ENCODE data around the gene TAF5L.

DNA sequence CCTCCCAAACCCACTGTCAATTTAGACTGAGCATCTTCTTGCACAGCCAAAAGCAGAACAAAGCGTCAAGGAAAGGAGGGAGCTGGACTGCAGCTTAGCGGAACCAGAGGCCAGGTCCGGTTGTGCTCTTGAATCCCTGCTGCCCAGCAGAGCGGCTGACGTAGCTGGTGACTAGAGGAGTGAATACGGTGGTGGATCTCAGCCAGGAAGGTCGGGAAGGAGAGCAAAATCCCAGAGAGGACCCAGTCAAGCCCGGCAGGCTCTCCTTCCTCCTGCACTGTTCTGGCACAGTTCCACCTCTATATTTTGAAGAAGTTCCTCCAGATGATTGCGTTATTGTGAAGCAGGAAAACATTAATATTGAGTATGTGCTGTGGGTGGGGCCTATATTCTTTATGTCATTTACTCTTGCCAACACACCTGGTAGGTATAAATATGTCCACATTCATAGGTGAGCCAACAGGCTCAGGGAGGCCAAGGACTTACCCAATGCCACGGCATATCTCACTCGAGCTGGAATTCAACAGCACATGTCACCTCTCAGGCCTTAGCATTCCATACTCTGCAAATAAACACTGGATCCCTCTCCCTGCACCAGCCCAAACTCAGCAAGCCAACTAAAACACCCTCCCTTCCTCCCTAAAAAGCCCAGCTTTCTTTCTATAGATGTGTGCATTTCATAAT, 43.8 kb downstream of the TAF5L start:
- TF ChIP-seq, protein P1, sequence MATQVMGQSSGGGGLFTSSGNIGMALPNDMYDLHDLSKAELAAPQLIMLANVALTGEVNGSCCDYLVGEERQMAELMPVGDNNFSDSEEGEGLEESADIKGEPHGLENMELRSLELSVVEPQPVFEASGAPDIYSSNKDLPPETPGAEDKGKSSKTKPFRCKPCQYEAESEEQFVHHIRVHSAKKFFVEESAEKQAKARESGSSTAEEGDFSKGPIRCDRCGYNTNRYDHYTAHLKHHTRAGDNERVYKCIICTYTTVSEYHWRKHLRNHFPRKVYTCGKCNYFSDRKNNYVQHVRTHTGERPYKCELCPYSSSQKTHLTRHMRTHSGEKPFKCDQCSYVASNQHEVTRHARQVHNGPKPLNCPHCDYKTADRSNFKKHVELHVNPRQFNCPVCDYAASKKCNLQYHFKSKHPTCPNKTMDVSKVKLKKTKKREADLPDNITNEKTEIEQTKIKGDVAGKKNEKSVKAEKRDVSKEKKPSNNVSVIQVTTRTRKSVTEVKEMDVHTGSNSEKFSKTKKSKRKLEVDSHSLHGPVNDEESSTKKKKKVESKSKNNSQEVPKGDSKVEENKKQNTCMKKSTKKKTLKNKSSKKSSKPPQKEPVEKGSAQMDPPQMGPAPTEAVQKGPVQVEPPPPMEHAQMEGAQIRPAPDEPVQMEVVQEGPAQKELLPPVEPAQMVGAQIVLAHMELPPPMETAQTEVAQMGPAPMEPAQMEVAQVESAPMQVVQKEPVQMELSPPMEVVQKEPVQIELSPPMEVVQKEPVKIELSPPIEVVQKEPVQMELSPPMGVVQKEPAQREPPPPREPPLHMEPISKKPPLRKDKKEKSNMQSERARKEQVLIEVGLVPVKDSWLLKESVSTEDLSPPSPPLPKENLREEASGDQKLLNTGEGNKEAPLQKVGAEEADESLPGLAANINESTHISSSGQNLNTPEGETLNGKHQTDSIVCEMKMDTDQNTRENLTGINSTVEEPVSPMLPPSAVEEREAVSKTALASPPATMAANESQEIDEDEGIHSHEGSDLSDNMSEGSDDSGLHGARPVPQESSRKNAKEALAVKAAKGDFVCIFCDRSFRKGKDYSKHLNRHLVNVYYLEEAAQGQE (IDR thresholded peaks at IDR 0.05; ENCODE audit: unreplicated experiment), result no peak
- TF ChIP-seq, protein P2, sequence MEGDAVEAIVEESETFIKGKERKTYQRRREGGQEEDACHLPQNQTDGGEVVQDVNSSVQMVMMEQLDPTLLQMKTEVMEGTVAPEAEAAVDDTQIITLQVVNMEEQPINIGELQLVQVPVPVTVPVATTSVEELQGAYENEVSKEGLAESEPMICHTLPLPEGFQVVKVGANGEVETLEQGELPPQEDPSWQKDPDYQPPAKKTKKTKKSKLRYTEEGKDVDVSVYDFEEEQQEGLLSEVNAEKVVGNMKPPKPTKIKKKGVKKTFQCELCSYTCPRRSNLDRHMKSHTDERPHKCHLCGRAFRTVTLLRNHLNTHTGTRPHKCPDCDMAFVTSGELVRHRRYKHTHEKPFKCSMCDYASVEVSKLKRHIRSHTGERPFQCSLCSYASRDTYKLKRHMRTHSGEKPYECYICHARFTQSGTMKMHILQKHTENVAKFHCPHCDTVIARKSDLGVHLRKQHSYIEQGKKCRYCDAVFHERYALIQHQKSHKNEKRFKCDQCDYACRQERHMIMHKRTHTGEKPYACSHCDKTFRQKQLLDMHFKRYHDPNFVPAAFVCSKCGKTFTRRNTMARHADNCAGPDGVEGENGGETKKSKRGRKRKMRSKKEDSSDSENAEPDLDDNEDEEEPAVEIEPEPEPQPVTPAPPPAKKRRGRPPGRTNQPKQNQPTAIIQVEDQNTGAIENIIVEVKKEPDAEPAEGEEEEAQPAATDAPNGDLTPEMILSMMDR (conservative IDR thresholded peaks at IDR 0.05; ENCODE audit: low read depth in 2 of 2), result no peak
- TF ChIP-seq EZH2phosphoT487 (IDR thresholded peaks at IDR 0.05; ENCODE audit: unreplicated experiment), result no peak
- TF ChIP-seq STAT1 (IDR thresholded peaks at IDR 0.05; ENCODE audit: unreplicated experiment), result no peak
- no peak for TF ChIP-seq EZH2 (IDR thresholded peaks at IDR 0.05; ENCODE audit: low read depth, unreplicated experiment)

All from GM23338 (cell line).